Measurements from ENCODE around the gene KNDC1.

KNDC1 gene

GRCh38 chr10:133236401-133237240 is 76.6 kb downstream of the KNDC1 start:
- TF ChIP-seq CTCF (IDR thresholded peaks at IDR 0.05; ENCODE audit: low read depth, low read length) = no peak
- DNase-seq (ENCODE audit: low read depth, low spot score) = no peak
- no peak overlapping the region for H3K4me3 ChIP-seq (ENCODE audit: low read depth, low read length)
- in situ Hi-C loops (cut with HindIII; ENCODE audit: low sequenced_read_pairs) = no loop called here

- DNase-seq (ENCODE audit: low read depth, low spot score) = no peak
- in situ Hi-C loops (cut with HindIII; ENCODE audit: low sequenced_read_pairs) = no loop called here
- no peak overlapping the region for H3K4me3 ChIP-seq (ENCODE audit: low read depth, low read length)
- no peak for TF ChIP-seq CTCF (IDR thresholded peaks at IDR 0.05; ENCODE audit: low read depth, low read length)
These were observed 77.2 kb downstream of the KNDC1 start for GRCh38 chr10:133237241-133237587.

DNA sequence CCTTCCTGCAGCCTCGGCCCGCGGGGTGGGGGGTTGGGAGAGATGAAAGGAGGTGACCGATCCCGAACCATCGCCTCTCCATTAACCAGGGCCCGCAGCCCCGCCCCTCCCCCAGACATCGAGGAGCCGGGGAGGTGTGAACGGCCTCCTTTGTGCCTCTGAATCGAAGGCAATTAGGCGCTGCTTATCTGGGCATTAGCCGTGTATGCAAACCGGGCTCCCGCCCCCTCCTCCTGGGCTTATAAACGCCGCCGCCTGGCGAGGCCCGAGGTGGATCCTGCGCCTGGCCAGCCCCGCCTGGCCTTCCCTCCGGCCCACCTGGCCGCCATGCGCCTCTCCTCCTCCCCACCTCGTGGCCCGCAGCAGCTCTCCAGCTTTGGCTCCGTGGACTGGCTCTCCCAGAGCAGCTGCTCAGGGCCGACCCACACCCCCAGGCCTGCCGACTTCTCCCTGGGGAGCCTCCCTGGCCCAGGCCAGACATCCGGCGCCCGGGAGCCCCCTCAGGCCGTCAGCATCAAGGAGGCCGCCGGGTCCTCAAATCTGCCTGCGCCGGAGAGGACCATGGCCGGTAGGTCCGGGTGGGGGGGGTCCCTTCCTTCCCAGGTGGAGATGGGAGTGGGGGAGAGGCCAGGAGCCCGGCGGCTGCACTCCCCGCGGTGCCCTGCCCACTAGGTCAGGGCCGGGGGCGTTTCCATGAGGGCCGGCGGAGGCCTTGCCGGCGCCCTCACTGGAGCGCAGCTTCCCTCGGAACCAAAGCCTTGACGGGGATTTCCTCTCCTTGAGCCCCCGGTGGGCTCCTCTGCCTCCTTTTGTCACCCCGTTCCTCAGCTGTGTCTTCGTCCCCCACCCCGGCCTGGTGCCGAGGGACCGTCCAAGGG is 77.8 kb downstream of the KNDC1 start, which contains the start of gene VENTX:
Gene VENTX (plus strand): TSS at position 268 of the 878 bp plus-strand sequence. CDS start 60 bp downstream, at position 328.
- H3K4me3 ChIP-seq (ENCODE audit: low read depth, low read length) = no peak within 1 kb of the TSS
- in situ Hi-C loops (cut with HindIII; ENCODE audit: low sequenced_read_pairs) = no loop called here

DNA sequence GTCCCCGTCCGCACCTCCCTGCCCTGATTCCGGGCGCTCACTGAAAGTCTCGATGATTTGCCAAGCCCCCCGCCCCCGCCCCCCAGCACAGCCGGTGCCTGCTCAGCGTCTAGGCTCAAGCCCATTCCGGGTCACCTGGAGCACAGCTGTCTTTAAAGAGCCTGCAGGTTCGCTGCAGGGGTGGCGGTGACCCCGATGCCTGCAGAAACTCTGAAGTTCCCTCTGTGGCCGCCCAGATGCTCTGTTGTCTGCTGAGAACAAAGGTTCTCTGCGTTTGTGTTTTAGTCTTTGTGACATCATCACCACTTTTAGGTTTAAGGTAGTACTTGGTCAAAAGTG is 78.4 kb downstream of the KNDC1 start:
- in situ Hi-C loops (cut with HindIII; ENCODE audit: low sequenced_read_pairs) = no loop called here
- no peak overlapping the region for H3K4me3 ChIP-seq (ENCODE audit: low read depth, low read length)
- no peak for TF ChIP-seq CTCF (IDR thresholded peaks at IDR 0.05; ENCODE audit: low read depth, low read length)
- no peak for DNase-seq (ENCODE audit: low read depth, low spot score)

More for the DNA sequence above, 77.8 kb downstream of the KNDC1 start, which contains the start of gene VENTX:
- no peak for DNase-seq (ENCODE audit: low read depth, low spot score)
- no peak for TF ChIP-seq CTCF (IDR thresholded peaks at IDR 0.05; ENCODE audit: low read depth, low read length)

DNA sequence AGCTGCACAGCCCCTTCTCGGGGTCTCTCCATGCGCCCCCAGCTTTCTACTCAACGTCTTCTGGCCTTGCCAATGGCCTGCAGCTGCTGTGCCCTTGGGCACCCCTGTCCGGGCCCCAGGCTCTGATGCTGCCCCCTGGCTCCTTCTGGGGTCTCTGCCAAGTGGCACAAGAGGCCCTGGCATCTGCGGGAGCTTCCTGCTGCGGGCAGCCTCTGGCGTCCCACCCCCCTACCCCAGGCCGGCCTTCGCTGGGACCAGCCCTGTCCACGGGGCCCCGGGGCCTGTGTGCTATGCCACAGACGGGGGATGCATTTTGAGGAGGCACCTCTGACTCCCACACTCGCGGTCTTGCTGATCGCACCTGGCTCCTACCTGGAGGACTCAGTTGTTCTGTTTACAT is 80.0 kb downstream of the KNDC1 start:
- H3K4me3 ChIP-seq (ENCODE audit: low read depth, low read length) = no peak overlapping the region
- in situ Hi-C loops (cut with HindIII; ENCODE audit: low sequenced_read_pairs) = no loop called here
- TF ChIP-seq CTCF (IDR thresholded peaks at IDR 0.05; ENCODE audit: low read depth, low read length) = no peak
- DNase-seq (ENCODE audit: low read depth, low spot score) = no peak

DNA sequence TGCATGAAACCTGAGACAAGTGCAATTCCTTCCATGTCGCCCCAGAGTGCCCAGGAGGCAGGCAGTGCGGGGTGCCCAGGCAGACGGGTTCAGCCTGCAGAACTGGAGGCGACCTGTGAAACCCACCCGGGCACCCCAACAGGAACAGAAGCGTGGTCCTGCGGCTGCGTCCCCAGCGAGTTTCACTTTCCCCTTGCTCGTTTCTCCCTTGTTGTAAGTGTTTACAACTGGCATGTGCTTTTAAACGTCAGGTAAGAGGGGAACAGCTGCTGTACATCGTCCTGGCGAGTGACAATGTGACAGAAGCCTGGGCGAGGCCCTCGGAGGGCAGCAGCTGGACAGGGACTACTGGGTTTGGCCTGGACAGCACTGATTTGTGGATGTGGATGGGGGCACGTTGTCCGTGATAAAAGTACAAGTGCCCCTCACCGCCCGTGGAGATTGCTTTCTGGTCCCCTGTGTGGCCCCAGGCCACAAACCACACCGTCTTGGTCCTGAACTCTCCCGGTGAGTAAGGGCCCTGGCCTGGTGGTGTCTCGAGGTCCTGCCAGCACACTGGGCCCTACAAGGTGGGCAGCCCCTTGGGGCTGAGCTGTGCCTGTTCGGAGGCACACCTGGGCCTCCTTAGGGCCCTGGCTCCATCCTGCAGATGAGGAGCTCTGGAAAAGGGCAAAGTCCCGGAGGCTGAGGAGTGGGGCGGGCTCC is 81.6 kb downstream of the KNDC1 start:
- no peak for DNase-seq (ENCODE audit: low read depth, low spot score)
- in situ Hi-C loops (cut with HindIII; ENCODE audit: low sequenced_read_pairs) = no loop called here
- TF ChIP-seq CTCF (IDR thresholded peaks at IDR 0.05; ENCODE audit: low read depth, low read length) = no peak
- no peak overlapping the region for H3K4me3 ChIP-seq (ENCODE audit: low read depth, low read length)
